GM19193 (cell line): Measurements from ENCODE around the gene SCRN2.

Experiments used
- POLR2A ChIP-seq: IDR thresholded peaks from 4 replicates; pipeline ENCODE4 v1.6.1; 2011; ENCODE audit not compliant: insufficient read depth, insufficient read length; ENCODE audit errors: extremely low read depth

Gene SCRN2

GRCh38 chr17:47844227-47844626 is 3.2 kb upstream of the SCRN2 start:
- TF ChIP-seq POLR2A = no peak

DNA sequence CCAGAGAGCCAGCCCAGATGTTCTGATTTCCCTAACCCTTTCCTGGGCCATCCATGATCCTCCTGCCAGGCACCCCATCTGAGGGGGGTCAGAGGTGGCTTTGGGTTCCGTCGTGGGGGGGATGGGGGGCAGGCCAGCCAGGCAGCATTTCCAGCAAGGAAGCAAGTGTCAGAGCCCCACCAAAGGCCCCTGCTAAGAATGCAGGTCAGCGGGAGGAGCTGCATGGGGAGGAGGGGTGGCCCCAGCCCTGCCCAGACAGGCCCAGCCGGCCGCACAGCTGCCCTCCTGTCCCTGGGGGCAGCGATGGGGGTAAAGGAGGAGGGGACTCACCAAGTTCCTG is 2.3 kb upstream of the SCRN2 start:
- no peak for TF ChIP-seq POLR2A

DNA sequence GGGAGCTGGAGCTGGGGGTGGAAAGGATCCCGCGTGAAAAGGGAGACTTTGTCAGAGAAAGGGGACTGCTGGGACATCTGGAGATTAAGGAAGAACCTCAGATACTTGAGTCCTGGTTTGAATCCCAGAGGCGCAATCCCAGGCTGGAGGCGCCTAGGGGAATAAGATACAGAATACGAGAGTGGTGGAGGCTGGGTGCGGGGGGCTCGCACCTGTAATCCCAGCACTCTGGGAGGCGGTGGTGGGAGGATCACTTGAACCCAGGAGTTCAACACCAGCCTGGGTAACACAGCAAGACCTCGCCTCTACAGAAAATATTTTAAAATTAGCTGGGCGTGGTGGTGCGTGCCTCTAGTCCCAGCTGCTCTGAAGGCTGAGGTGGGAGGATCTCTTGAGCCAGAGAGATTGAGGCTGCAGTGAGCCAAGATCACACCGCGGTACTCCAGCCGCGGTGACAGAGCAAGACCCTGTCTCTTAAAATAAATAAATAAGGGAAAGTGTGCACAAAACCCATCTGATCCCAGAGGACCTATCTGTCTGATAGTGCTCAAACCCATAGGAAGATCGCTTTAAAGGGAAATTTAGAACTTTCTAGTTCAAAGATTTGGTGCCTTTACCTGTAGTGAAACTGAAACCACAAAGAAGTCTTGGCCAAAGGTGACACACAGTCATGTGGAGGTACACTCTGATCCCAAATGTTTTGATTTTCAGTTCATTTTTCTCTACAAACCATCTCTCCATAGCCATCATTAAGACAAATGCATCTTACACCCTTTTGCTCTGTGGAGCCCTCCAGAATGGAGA is 617 bp upstream of the SCRN2 start:
- TF ChIP-seq POLR2A = no peak

DNA sequence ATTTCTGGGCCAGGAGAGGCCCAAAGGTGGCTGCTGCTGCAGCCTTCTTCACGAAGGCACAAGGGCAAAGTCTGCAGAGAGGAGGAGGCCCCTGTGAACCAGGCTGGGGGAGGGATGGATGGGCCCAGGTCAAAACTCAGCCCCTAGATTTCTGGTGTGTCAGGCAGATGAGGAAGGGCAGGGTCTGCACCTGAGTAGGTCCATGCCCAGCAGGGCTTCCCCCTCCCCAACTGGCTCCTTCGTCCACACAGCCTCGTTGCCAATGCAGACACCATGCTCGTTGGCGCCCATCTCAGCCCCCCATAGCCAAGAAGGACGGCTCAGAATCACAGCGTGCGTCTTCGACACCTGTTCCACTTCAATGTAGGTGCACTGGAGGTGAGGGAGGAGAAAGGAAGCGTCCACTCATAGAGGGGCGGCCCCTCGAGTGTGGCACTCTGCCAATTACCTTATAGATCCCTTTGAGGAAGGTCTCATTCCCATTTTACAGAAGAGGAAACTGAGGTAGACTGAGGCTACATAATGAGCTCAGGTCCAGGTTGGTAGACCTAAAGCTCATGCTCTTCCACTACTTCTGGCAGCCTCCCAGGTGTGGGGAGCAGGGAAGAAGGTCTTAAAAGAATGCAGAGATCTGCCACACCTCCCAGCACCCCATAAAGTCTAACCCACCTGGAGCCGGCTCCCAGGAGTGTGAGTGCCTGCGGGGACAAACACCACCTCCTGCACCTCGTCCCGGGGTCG is 902 bp downstream of the SCRN2 start:
- TF ChIP-seq POLR2A = no peak

DNA sequence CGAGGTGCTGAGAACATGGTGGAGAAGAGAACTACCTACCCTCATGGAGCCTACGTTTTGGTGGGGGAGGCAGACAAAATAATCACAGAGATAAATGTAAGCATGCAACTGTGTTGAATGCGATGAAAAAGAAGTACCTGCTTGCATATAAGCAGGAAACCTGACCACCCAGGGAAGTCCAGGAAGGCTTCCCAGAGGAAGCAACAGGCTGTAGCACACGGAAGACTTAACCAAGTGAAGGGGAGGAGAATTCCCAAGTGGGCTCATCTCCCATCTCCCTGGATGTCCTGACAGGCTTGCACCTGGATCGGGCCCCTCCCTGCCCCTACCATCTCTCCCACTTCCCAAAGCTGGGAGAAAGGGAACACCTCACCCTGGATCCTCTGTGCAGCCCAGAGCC is 2.0 kb downstream of the SCRN2 start:
- no peak for TF ChIP-seq POLR2A

DNA sequence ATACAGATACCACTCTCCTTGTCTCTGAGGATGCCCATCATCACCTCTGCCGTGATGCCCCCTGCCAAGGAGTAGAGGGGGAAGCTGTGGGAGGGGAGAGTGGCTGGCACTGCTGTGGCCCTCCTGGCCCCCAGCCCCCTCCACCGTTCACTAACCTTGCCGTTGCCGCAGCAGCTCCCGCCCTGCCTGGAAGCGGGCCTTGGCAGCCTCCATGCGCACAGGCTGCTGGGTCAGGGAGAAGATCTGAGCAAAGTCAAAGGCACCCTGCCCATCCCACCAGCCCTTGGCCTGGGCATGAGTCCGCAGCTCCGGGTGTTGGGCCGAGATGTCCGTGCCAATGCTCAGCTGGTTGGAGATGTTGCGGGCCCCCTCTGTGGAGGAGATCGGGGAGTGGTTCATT is 2.4 kb downstream of the SCRN2 start:
- no peak for TF ChIP-seq POLR2A

DNA sequence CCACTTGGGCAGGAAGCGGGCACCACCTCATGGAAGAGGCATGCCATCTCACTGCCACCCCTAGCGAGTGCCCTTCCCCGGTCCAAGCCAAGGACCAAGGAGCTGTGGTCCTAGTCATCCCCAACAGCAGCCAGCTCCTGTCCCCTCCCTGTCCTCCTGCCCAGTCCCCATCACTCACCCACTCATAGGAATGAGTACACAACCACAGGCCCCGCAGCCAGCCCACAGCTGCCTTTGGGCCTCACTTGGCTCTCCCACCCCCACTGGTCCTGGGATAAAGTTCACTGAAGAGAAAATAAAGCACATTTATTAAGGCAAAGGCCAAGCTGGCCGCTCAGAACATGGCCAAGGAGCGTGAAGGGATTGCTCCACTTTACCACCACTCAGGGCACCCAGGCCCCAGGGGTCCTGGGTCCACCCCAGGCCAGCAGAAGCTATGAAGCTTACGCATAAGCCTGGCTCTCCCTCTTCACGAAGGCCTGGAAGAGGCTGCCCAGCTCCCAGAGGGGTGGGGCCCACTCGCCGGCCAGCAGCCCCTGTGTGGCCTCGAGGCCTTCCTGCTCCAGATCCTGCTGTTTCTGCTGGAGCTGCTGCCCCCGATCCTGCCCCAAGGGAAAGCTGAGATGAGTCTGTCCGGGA is 3.6 kb downstream of the SCRN2 start:
- no peak for TF ChIP-seq POLR2A

DNA sequence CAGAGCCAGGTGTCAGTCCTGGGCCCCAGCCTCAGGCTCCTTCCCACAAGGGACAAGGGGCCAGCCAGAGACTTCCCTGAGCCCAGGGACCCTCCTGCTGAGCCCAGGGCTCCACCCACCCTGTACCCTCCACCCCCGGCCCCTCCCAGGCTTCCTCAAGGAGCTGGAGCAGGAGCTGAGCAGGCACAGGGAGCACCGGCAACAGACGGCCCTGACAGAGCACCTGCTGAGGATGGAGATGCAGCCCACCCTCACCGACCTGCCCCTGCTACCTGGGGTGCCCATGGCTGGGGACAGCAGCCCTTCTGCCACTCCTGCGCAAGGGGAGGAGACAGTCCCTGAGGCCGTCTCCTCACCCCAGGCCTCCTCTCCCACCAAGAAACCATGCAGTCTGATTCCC is 4.5 kb downstream of the SCRN2 start:
- no peak for TF ChIP-seq POLR2A

GRCh38 chr17:47834756-47835155 is 6.3 kb downstream of the SCRN2 start:
- no peak for TF ChIP-seq POLR2A

DNA sequence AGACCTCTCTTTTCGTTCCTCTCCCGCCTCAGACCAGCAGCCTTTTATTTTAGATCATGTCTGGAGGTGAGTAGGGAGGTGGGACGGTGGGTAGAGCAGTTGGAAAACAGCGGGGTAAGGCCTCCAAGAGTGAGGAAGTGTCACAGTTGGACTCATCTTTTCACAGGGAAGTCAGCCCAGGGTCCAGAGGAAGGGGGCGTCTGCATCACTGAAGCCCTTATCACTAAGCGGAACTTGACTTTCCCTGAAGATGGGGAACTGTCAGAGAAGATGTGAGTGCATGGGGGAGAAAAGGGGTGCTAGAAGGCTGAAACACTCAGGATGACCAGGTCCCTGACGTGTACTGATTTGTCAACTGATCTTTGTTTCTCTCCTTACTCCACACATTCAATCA is 9.1 kb downstream of the SCRN2 start:
- no peak for TF ChIP-seq POLR2A

DNA sequence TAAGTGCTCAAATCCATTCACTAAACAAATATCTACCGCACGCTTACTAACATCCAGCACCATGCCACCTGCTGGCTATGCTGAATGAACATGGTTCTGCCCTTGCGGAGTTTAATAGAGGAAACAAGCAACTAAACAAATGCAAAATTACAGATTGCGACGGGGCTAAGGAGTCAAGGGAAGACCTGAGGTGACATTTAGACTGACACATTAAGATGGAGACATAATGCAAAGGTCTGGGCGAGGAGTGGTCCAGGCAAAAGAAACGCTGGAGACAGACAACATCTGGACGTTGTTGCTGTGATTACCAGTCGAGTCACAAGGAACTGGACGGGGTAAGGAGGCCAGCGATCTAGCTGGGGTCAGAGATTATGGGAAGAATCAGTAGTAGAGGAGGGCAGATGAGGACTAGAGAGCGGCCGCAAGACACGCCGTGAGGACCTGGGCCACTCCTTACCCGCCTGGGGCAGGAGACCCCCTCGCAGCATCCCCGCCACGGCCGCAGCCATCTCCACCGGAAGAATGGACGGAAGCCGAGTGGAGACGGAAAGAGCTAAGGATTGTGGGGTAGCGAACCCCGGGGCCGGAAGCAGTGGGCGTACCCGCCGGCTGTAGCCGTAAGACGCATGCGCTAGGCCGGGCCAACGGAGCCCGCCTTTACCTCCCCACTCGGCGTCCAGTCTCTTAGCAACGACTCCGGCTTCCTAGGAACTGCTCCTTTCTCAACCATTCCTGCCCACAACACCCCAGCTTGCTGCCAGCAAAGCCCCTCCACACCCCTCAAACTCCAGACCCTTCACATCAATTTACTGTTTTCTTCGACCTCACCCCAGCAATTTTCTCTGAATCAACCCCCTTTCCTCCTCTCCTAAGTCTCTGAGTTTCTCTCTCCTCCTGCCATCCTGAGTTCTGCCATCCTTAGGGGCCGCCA is 9.8 kb downstream of the SCRN2 start, which contains the start of the genes LRRC46 and MRPL10:
Gene LRRC46 (plus strand): TSS at position 668 of the 931 bp plus-strand sequence. CDS start 320 bp downstream, outside the sequence.
Gene MRPL10 (minus strand): TSS at position 539 of the 931 bp plus-strand sequence. CDS start 30 bp downstream, at position 509.
- TF ChIP-seq POLR2A = peak; percentile 97

GRCh38 chr17:47830396-47831002 is 10.6 kb downstream of the SCRN2 start:
- no peak for TF ChIP-seq POLR2A

GRCh38 chr17:47829870-47830269 is 11.2 kb downstream of the SCRN2 start:
- no peak for TF ChIP-seq POLR2A

DNA sequence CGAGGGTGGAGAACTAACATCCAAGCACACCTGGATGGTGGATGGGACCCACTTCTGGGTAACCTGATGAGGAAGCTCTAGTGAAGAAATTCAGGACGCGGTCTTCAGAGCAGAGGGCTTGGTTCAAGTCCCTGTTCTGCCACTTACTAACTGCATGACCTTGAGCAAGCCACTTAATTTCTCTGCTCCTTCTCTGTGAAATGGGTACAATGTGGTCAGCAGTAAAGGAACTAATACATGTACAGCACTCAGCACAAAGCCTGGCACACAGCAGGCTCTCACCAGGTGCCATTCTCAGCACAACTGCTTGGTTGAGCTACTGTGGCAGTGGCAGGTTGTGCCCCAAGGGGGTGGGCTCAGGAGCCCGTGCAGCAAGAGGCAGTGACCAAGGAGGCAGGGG is 17.6 kb downstream of the SCRN2 start:
- TF ChIP-seq POLR2A = no peak

GRCh38 chr17:47822785-47823184 is 18.3 kb downstream of the SCRN2 start:
- TF ChIP-seq POLR2A = no peak
